ENCODE results near the gene MYLK2.

Gene MYLK2

GRCh38 chr20:31816221-31816620 lies 2.9 kb upstream of the MYLK2 start:
- TF ChIP-seq ZFX (IDR thresholded peaks at IDR 0.05), result no peak
- no peak for TF ChIP-seq CTCF (conservative IDR thresholded peaks at IDR 0.05)
- H3K27ac ChIP-seq, result no peak overlapping the region

- H3K27ac ChIP-seq, result no peak overlapping the region
- TF ChIP-seq CTCF (conservative IDR thresholded peaks at IDR 0.05) (no peak), ZFX (IDR thresholded peaks at IDR 0.05) (no peak)
Measured at GRCh38 chr20:31817461-31817860, 1.7 kb upstream of the MYLK2 start.

- no peak overlapping the region for H3K27ac ChIP-seq
- TF ChIP-seq CTCF (conservative IDR thresholded peaks at IDR 0.05) (no peak), ZFX (IDR thresholded peaks at IDR 0.05) (no peak)
Measured at GRCh38 chr20:31818376-31818908, 714 bp upstream of the MYLK2 start.

GRCh38 chr20:31820228-31820627 lies 1.1 kb downstream of the MYLK2 start:
- TF ChIP-seq CTCF (conservative IDR thresholded peaks at IDR 0.05), result no peak
- no peak for TF ChIP-seq ZFX (IDR thresholded peaks at IDR 0.05)
- no peak overlapping the region for H3K27ac ChIP-seq

GRCh38 chr20:31821427-31821826 lies 2.3 kb downstream of the MYLK2 start:
- no peak overlapping the region for H3K27ac ChIP-seq
- TF ChIP-seq CTCF (conservative IDR thresholded peaks at IDR 0.05) (no peak), ZFX (IDR thresholded peaks at IDR 0.05) (no peak)

- H3K27ac ChIP-seq, result no peak overlapping the region
- TF ChIP-seq CTCF (conservative IDR thresholded peaks at IDR 0.05), result peak; percentile 98
- no peak for TF ChIP-seq ZFX (IDR thresholded peaks at IDR 0.05)
Measured at GRCh38 chr20:31822421-31823330, 3.5 kb downstream of the MYLK2 start.

- TF ChIP-seq CTCF (conservative IDR thresholded peaks at IDR 0.05) (no peak), ZFX (IDR thresholded peaks at IDR 0.05) (no peak)
- H3K27ac ChIP-seq, result no peak overlapping the region
Measured at GRCh38 chr20:31823360-31824124, 4.4 kb downstream of the MYLK2 start.
